ES-I3 (cell line): ENCODE data around the gene GRK2.

Source experiments
- H3K36me3 ChIP-seq: 2 replicates; pipeline ENCODE4 v1.6.1; 2013; ENCODE audit warnings: mild to moderate bottlenecking, low read length, control low read depth, moderate library complexity; ENCODE audit not compliant: insufficient read depth
- H3K4me1 ChIP-seq: 2 replicates; pipeline ENCODE4 v1.6.1; 2013; ENCODE audit warnings: mild to moderate bottlenecking, control low read depth, low read length; ENCODE audit not compliant: insufficient read depth
- H3K9ac ChIP-seq: 2 replicates; pipeline ENCODE4 v1.6.1; 2013; ENCODE audit warnings: low read depth, mild to moderate bottlenecking, low read length, moderate library complexity
- H3K9me3 ChIP-seq: 2 replicates; pipeline ENCODE4 v1.6.1; 2013; ENCODE audit warnings: mild to moderate bottlenecking, low read length, moderate library complexity; ENCODE audit not compliant: control insufficient read depth, insufficient read depth

Gene GRK2

DNA sequence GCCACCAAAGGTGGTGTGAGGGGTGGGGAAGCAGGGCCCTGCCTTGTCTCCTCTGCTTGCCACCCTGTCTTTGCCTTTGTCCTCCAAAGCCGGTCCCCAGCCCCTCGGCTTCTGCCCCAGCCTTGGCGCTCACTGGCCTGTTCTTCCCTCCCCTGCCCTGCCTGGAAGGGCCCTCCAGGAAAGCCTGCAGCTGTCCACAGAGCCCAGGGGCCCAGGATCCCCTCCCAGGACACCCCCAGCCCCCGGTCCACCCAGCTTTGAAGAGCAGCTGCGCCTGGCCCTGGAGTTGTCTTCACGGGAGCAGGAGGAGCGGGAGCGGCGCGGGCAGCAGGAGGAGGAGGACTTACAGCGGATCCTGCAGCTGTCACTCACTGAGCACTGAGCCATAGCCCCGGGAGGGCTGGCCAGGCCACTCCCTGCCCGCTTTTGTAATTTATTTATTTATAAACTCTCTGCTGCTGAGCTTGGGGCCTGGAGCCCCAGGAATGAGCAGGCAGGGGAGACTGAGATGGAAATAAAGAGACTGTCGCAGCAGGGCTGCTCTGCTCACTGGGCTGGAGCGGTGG lies 35.8 kb downstream of the GRK2 start:
- H3K9me3 ChIP-seq, result no peaks in the 10 kb centered on the region
- peaks cover 5% of the 10 kb centered on the region; the same call in 1 of the 2 replicates for H3K36me3 ChIP-seq
- no peaks in the 10 kb centered on the region for H3K4me1 ChIP-seq
- H3K9ac ChIP-seq, result peak overlapping the region; percentile 71

DNA sequence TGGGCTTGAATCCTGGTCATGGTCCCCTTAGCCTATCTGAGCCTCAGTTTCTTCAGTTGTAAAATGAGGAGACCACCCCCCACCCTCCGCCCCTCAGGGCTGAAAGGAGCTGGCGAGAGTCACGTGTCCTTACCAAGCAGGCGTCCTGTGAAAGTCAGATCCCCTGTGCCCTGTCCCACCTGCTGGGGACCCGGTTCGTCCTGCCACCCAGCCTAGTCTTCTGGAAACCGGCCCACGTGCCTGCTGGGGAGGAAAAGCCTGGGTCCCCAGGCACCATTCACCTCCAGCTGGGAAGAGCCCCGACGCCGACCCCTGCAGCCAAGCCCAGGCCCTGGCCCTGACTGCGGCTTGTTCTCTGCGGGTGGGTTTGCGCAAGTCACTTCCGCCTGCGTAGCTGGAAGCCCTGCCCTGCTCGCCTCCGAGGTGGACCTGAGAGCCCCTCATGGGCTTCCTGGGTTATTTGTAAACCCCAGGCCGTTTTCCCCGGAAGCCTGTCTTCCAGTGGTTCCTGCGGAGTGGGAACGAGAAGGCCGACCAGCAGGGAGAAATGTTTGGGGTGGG lies 36.4 kb downstream of the GRK2 start:
- H3K9me3 ChIP-seq, result no peaks in the 10 kb centered on the region
- peak overlapping the region; percentile 71 for H3K9ac ChIP-seq
- no peaks in the 10 kb centered on the region for H3K4me1 ChIP-seq
- peaks cover 5% of the 10 kb centered on the region; the same call in 1 of the 2 replicates for H3K36me3 ChIP-seq

DNA sequence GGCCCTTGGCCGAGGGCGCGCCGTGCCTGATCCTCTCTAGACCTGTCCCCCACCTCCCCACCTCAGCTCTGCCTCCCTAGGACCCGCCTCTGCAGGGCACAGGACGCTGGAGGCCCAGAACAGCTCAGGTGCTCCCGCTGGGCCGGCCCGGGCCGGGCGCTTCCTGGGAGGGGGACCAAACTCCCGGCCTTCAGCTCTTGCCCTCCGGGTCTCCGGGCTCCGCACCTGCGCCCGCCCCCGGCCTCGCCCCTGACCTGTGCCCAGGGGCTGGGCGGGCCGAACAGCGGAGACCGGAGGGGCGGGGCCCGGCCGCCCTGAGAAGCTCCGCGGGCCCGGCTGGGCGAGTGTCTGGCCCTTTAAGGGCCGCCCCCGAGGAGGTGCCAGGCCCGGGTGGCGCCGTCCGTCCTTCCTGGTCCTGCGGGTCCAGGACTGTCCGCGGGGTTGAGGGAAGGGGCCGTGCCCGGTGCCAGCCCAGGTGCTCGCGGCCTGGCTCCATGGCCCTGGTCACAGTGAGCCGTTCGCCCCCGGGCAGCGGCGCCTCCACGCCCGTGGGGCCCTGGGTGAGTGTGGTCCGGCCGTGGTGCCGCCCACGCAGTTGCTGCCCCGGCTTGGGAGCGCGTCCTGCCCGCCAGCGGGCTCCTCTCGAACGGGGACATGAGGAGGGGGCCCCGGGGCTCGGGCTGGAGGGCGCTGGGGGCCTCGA lies 37.0 kb downstream of the GRK2 start, which contains the start of gene SSH3:
Gene SSH3, plus strand, starts transcription at position 399 of the 703 bp plus-strand sequence. Its CDS starts 96 bp downstream, at position 495.
- no peaks in the 10 kb centered on the region for H3K9me3 ChIP-seq
- peaks cover 5% of the 10 kb centered on the region; the same call in 1 of the 2 replicates for H3K36me3 ChIP-seq
- H3K4me1 ChIP-seq, result no peaks in the 10 kb centered on the region
- H3K9ac ChIP-seq, result peak within 1 kb of the TSS; percentile 71

DNA sequence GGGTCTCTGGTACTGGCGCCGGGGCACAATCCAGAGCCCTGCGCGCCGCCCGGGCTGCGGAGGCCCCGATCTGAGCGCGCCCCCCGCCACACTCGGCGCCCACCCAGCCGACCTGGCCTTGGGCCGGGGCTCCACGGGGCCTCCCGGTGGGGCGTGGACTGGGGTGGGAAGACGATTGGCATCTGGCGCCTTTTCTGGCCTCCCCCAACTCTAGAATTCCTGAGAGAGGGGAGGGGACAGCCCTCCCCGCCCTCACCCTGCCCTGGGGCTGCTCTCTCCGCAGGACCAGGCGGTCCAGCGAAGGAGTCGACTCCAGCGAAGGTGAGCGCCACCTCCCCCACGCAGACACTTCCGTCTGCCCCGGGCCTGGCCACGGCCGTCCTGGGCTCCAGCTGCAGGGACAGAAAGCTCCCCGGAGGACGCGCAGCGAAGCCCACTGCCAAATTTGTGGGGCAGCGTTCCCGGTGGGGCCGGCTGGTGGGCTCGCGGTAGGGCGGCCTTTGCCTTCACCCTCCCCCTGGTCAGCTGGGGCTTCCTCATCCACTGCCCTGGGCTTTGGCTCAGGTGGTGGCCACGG lies 37.6 kb downstream of the GRK2 start:
- Histone ChIP-seq H3K4me1 (no peaks in the 10 kb centered on the region), H3K36me3 (peaks cover 5% of the 10 kb centered on the region; the same call in 1 of the 2 replicates), H3K9ac (peak overlapping the region; percentile 71), H3K9me3 (no peaks in the 10 kb centered on the region)

DNA sequence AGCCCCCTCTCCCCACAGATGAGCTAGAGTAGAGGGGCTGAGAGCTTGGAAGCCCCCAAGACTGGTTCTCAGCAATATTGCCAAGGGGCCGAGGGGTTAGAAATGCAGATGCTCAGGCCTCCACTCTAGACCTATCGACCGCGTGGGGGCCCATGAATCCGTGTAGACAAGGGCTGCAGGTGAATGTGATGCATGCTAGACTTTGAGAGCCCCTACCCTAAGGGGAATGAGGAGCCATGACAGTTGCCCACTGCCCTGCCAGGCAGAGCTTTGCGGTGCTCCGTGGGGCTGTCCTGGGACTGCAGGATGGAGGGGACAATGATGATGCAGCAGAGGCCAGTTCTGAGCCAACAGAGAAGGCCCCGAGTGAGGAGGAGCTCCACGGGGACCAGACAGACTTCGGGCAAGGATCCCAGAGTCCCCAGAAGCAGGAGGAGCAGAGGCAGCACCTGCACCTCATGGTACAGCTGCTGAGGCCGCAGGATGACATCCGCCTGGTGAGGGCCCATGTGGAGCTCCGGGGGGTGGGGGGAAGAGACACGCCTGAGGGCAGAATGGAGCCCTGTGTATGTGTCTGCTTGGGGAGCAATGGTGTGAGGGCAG lies 38.3 kb downstream of the GRK2 start:
- Histone ChIP-seq H3K4me1 (no peaks in the 10 kb centered on the region), H3K9ac (peak overlapping the region; percentile 71; the same call in 1 of the 2 replicates), H3K9me3 (no peaks in the 10 kb centered on the region), H3K36me3 (peaks cover 5% of the 10 kb centered on the region; the same call in 1 of the 2 replicates)

DNA sequence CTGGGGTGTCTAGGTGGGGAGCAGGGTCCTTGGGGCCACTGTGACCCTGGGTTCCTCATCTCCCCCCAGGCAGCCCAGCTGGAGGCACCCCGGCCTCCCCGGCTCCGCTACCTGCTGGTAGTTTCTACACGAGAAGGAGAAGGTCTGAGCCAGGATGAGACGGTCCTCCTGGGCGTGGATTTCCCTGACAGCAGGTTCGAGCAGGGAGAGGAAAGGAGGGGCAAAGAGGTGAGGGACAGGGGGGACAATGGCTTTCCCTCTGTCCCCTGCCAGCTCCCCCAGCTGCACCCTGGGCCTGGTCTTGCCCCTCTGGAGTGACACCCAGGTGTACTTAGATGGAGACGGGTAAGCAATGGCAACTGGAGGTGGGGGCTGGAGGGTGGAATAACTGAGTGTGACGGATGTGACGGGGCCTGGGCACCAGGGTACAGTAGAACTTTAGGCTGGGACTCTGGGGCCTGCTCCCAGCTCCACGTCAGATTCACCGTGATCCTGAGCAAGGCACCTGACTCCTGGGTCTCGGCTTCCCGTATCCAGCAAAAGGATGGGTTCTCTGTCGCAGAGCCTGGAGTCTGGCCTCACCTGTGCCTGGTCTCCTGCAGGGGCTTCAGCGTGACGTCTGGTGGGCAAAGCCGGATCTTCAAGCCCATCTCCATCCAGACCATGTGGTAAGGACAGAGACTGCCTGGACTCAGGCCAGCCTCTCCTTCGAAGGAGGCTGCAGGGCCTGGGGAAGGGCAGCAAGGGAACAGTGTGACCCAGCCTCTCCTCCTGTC lies 40.7 kb downstream of the GRK2 start:
- H3K4me1 ChIP-seq, result no peaks in the 10 kb centered on the region
- H3K9ac ChIP-seq, result no peak overlapping the region
- H3K36me3 ChIP-seq, result no peaks in the 10 kb centered on the region
- no peaks in the 10 kb centered on the region for H3K9me3 ChIP-seq

DNA sequence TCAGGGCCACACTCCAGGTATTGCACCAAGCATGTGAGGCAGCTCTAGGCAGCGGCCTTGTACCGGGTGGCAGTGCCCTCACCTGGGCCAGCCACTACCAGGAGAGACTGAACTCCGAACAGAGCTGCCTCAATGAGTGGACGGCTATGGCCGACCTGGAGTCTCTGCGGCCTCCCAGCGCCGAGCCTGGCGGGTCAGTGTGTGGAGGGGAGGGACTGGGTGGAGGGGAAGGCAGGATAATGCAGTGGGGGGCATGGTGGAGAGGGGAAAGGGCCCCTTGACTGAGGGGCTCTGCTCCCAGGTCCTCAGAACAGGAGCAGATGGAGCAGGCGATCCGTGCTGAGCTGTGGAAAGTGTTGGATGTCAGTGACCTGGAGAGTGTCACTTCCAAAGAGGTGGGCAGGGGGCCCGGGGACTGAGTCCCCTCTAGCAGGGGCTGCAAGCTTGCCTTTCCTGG lies 41.3 kb downstream of the GRK2 start:
- Histone ChIP-seq H3K9ac (no peak overlapping the region), H3K9me3 (no peaks in the 10 kb centered on the region), H3K4me1 (no peaks in the 10 kb centered on the region), H3K36me3 (no peaks in the 10 kb centered on the region)

DNA sequence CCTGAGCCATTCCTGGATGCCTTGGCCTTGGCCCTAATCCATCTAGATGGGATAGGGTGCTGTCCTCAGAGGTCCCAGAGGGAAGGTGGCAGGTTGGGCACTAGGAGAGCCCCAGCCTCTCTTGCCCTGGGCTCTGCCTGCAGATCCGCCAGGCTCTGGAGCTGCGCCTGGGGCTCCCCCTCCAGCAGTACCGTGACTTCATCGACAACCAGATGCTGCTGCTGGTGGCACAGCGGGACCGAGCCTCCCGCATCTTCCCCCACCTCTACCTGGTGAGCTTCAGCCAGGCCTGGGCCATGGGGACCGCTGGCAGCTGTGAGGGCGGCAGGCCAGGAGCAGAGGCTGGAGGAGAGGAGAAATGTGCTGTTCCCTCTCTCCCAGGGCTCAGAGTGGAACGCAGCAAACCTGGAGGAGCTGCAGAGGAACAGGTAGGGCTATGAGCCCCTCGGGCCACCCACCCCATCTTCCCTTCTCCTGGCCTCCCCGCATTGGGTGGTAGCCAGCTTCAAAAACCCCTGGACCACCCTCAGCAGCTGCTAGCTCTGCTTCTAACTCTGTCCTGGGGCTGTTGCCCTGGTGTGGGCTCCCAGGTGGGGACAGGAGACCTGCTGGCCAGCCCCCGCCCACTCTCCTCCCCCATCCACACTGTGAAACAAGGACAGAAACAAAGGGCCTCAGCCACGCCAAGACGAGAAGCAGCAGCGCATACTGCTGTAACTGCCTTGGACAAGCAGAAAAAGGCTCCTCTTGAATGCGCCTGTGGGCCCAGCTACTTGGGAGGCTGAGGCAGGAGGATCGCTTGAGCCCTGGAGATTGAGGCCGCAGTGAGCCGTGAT lies 42.0 kb downstream of the GRK2 start:
- H3K9ac ChIP-seq, result no peak overlapping the region

DNA sequence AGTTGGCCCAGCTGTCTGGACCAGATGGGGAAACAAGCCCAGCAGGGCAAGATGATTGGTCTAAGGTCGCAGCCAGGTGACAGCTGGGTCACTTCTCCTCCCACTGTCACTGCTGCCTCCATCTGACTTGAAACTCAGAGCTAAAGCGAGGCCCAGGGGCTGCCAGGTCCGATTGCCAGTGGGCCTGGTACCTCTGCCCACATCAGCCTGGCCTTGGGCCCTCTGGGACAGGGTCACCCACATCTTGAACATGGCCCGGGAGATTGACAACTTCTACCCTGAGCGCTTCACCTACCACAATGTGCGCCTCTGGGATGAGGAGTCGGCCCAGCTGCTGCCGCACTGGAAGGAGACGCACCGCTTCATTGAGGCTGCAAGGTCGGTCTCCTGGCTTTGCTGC lies 42.9 kb downstream of the GRK2 start:
- no peak overlapping the region for H3K9ac ChIP-seq
- H3K4me1 ChIP-seq, result no peaks in the 10 kb centered on the region
- H3K36me3 ChIP-seq, result no peaks in the 10 kb centered on the region
- no peaks in the 10 kb centered on the region for H3K9me3 ChIP-seq

More for the DNA sequence above, 42.0 kb downstream of the GRK2 start:
- Histone ChIP-seq H3K4me1 (no peaks in the 10 kb centered on the region), H3K36me3 (no peaks in the 10 kb centered on the region), H3K9me3 (no peaks in the 10 kb centered on the region)

DNA sequence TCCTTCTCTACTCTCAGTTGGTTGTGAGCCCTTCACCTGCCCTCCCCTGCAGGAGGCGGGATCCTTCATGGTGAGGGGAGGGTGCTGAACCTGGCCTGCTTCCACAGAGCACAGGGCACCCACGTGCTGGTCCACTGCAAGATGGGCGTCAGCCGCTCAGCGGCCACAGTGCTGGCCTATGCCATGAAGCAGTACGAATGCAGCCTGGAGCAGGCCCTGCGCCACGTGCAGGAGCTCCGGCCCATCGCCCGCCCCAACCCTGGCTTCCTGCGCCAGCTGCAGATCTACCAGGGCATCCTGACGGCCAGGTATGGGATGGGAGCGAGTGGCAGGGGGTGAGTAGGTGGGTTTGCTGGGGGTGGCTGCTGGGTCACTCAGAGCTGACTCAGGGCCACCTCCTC lies 43.4 kb downstream of the GRK2 start:
- no peak overlapping the region for H3K9ac ChIP-seq
- H3K36me3 ChIP-seq, result no peaks in the 10 kb centered on the region
- H3K4me1 ChIP-seq, result no peaks in the 10 kb centered on the region
- H3K9me3 ChIP-seq, result no peaks in the 10 kb centered on the region

DNA sequence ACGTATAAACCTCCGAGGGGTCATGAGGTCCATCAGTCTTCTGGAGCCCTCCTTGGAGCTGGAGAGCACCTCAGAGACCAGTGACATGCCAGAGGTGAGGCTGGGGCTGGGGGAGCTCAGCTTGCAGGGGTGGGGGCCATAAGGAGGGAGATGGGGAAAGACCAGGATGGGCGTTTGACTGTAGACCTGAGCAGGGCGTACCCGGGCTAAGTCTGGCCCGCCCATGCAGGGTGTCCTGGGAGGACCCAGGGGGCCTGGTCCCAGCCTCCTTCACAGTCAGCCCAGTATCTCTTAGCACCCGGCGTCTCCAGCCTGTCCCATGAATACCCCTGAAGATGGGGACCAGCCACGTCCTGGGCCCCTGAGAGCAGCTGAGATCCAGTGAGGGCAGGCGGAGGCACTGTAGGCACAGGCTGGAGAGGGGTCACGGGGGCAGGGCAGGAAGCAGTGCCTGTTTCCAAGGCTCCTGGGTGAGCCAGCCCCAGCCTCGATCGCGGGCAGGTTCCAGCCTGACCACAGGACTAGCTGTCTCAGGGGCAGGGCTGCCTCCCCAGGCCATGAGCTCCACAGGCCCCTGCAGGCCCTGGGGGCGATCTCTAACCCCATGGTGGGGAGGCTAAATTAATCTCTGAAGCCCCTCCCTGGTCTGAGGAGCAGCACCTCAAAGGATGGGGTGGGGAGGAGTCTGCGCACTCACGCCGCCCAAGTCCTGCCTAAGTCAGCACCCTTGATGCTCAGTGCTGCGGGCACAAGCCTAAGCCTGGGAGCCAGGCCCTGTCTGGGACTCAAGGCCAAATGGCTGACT lies 44.2 kb downstream of the GRK2 start:
- Histone ChIP-seq H3K9me3 (no peaks in the 10 kb centered on the region), H3K36me3 (no peaks in the 10 kb centered on the region), H3K9ac (no peak overlapping the region), H3K4me1 (no peaks in the 10 kb centered on the region)

DNA sequence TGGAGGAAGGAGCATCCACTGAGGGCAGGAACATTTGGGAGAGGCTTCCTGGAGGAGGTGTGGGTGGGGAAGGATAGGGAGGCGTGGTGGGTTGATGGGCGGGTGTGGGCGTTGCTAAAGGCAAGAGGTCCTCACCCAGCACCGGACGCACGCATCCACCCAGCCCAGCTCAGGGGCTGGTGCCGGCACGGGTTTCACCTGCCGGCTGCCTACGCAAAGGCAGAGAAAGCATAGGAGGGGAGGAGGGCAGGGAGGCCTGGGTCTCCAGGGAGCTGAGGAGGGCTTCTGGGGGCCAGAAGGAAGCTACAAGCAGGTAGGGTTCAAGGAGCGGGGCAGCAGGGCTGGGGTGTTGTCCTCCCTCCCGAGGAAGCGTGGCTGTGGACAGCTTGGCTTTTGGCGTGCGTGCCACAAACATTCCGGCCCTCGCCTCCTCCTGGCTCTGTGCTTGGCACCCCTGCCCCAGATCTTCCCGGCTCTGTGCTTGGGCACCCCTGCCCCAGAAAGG lies 44.8 kb downstream of the GRK2 start:
- no peaks in the 10 kb centered on the region for H3K36me3 ChIP-seq
- no peaks in the 10 kb centered on the region for H3K4me1 ChIP-seq

More for the DNA sequence above, 44.8 kb downstream of the GRK2 start:
- no peaks in the 10 kb centered on the region for H3K9me3 ChIP-seq
- no peak overlapping the region for H3K9ac ChIP-seq
